Neural cell (in vitro differentiated cells): ENCODE data around the gene ITGAE.

Experiments
- CTCF ChIP-seq: fragments of 450-650 bp; IDR thresholded peaks from 2 replicates; pipeline ENCODE4 v1.5.1; 2014; ENCODE audit warnings: antibody characterized with exemption, mild to moderate bottlenecking, moderate library complexity; ENCODE audit not compliant: poor library complexity, severe bottlenecking
- EP300 ChIP-seq: fragments of 450-650 bp; conservative IDR thresholded peaks from 2 replicates; pipeline ENCODE4 v1.6.1; 2014; ENCODE audit warnings: antibody characterized with exemption, mild to moderate bottlenecking, moderate library complexity; ENCODE audit not compliant: poor library complexity, severe bottlenecking
- EZH2 ChIP-seq: fragments of 200-600, 300-800 bp; shearing (Covaris generic), sonication (generic); IDR thresholded peaks from 2 replicates; pipeline ENCODE4 v1.6.1; 2014; ENCODE audit warnings: antibody characterized with exemption, low read length, borderline replicate concordance, mild to moderate bottlenecking; ENCODE audit not compliant: insufficient read depth, poor library complexity, severe bottlenecking
- MXI1 ChIP-seq: fragments of 450-650 bp; conservative IDR thresholded peaks from 2 replicates; pipeline ENCODE4 v1.6.1; 2014; ENCODE audit warnings: antibody characterized with exemption, mild to moderate bottlenecking; ENCODE audit not compliant: poor library complexity, severe bottlenecking
- POLR2AphosphoS5 ChIP-seq: IDR thresholded peaks from 2 replicates; pipeline ENCODE4 v1.6.1; 2012
- REST ChIP-seq: IDR thresholded peaks from 2 replicates; pipeline ENCODE4 v1.6.1; 2012; ENCODE audit warnings: borderline replicate concordance
- TAF1 ChIP-seq: IDR thresholded peaks from 2 replicates; pipeline ENCODE4 v1.6.1; 2012; ENCODE audit warnings: low read depth

DNA sequence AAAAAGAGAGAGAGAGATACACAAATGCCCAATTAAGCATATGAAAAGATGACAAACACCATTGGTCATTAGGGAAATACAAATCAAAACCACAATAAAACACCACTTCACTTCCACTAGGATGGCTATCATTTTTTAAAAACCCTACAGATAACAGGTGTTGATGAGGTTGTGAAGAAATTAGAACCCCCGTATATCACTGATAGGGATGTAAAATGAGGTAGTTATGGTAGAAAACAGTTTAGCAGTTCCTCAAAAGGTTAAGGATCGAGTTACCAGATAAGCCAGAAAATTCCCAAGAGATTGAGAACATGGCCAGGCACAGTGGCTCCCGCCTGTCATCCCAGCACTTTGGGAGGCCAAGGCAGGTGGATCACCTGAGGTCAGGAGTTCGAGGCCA is 107.8 kb downstream of the ITGAE start:
- no peak for TF ChIP-seq CTCF
- TF ChIP-seq EZH2 = no peak
- TF ChIP-seq TAF1 = no peak
- TF ChIP-seq POLR2AphosphoS5 = no peak
- no peak for TF ChIP-seq EP300
- TF ChIP-seq REST = no peak
- no peak for TF ChIP-seq MXI1
